ENCODE results near the gene UNC5A.
A peak's percentile ranks its signal among the peaks of the same experiment; 100 is the strongest.
"Not testable (repeated sequence)": the region's sequence is repeated elsewhere in the genome, so short reads cannot be mapped to it uniquely, and the experiment has no call there.

The UNC5A gene

DNA sequence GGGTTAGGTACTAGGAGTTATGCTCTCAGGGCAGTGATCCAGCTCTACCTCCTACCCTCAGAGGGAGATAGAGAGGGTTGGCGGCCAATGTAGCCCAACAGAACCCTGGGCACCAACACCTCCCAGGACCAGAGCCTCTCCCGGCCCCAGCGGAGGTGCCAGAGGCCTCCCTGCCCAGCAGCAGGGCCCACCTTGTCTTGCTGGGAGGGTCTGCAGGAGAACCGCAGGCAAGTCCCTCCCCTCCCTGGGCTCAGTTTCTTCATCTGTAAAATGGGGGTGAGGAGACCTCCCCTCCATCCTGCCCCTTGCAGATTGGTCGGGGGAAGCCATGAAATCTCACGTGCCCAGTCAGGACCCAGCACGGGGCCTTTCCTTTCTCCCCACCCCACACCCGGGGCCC is 54.4 kb downstream of the UNC5A start:
- DNase-seq, result no peak

DNA sequence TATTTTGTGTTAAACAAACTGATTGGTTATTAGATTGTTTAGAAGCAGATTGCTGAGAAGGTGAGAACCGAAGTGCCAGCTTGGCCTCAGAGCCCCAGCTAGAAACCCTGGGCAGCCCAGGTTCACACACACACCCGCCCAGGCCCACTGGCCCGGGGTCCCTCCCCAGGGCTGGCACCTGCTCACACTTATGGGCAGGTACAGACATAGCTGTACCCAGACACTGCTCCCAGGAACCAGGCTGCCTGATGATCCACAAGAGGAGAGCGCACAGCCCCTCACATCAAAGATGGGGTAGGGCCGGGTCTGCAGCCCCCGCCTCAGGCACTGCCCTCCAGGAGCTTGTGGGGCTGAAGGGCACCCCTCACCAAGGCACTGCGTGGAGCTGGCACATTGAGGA is 55.6 kb downstream of the UNC5A start:
- peak in 1 of 4 experiments; percentile 25 for DNase-seq

DNA sequence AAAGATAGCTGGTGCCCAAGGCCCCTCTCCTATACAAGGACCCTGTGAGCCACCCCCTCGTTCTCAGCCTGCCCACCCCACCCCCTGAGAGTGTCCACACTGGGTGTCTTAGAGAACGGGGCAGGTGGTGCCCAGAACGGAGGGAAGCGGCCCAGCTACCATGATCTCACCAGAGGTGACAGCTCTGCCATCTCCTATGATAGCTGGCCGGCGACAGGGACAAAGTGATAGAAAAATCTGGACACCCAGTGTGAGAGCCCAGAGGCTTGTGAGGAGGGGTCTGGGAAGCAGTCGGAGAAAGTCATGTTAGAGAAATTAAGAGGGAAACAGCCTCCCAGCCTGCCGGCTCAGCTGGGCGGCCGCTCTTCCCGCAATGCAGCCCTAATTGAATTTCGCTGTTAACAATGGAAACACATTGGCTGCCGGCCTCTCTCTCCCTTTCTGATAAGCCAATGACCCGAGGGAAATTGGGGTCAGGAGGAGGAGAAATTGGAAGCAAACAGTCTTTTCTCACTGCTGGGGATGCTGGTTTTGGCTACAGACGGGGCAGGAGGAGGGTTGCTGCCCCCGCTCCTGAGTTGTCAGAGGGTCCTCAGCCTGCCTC is 56.5 kb downstream of the UNC5A start:
- no peak for DNase-seq

GRCh38 chr5:176868126-176868525 is 57.8 kb downstream of the UNC5A start:
- no peak for DNase-seq

DNA sequence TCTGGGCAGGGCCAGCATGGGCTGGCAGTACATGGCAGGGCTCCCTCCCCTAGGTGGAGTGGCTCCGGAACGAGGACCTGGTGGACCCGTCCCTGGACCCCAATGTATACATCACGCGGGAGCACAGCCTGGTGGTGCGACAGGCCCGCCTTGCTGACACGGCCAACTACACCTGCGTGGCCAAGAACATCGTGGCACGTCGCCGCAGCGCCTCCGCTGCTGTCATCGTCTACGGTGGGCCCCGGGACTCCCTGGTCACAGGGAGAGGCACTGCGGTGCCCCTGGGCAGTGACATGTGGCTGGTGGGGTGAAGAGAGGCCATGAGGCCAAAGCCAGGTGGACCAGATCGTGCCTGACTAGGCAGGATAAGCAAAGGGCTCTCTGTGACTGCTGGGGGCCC is 58.4 kb downstream of the UNC5A start:
- no peak for DNase-seq

GRCh38 chr5:176869501-176870109 is 59.2 kb downstream of the UNC5A start:
- peak in 1 of 4 experiments; percentile 24 for DNase-seq

DNA sequence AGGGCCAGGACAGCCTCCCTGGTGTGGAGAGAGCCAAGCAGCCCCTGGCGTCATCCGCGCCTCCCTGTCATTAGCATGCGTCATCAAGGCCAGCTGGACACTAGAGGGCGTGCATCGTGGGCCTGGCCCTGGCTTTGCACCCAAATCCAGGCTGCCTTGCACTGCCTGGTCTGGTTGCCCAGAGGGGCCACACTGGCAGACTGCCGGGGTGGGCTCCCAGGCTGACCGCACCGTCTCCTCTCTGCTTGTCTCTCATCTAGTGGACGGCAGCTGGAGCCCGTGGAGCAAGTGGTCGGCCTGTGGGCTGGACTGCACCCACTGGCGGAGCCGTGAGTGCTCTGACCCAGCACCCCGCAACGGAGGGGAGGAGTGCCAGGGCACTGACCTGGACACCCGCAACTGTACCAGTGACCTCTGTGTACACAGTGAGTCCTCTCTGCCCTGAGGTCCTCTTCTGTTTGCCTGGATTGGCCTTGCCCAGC is 59.8 kb downstream of the UNC5A start:
- DNase-seq, result peak in 1 of 4 experiments; percentile 31

DNA sequence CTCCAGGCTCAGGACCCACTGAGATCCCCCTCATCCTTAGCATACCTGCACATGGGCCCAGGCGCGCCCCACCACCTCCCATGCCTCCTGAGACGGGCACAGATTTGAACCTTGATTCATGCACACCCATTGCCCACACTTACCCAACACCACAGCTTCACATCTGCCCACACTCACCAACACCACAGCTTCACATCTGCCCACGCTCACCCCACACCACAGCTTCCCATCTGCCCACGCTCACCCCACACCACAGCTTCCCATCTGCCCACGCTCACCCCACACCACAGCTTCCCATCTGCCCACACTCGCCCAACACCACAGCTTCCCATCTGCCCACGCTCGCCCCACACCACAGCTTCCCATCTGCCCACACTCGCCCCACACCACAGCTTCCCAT is 60.3 kb downstream of the UNC5A start:
- not testable (repeated sequence) for DNase-seq

- DNase-seq, result not testable (repeated sequence)
Measured at GRCh38 chr5:176872586-176872985, 62.2 kb downstream of the UNC5A start.

DNA sequence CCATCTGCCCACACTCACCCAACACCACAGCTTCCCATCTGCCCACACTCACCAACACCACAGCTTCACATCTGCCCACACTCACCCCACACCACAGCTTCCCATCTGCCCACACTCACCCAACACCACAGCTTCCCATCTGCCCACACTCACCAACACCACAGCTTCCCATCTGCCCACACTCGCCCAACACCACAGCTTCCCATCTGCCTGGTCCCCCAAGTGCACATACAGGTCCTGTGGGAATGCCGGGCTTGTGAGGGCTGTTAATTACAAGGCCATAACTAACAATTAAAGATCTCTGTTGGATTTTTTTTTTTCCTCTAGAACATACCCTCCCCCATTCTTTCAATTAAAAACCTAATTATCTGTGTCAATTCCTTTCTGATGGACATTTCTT is 62.7 kb downstream of the UNC5A start:
- DNase-seq, result peak in 1 of 4 experiments; percentile 42

GRCh38 chr5:176873541-176874172 is 63.3 kb downstream of the UNC5A start:
- peak in 1 of 4 experiments; percentile 32 for DNase-seq

GRCh38 chr5:176874198-176874780 is 63.9 kb downstream of the UNC5A start:
- DNase-seq, result peak in 2 of 4 experiments; percentile 23 to 43

DNA sequence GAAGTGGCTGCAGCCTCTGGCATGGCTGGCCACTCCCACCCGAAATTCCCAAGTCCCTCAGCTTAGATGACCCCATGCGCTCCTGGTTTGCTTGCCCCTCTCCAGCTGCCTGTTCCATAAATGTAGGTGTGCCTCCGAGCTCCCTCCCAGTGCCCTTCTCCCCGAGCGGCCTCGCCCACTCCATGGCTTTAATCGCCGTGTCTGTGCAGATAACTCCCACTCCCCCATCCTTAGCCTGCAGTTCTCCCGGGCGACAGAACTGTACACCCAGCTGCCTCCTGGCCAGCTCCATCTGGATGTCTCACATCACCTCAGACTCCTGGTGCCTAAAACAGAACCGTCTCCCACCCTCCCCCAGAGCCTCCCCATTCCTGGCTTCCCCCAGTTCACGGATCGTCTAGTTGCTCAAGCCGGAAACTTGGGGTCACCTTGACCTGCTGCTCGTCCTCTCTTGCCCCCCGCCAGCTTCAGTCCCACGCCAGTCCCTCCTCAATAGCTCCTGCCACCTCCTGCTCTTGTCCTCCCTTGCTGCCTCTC is 64.7 kb downstream of the UNC5A start:
- peak in 2 of 4 experiments; percentile 27 to 33 for DNase-seq

DNA sequence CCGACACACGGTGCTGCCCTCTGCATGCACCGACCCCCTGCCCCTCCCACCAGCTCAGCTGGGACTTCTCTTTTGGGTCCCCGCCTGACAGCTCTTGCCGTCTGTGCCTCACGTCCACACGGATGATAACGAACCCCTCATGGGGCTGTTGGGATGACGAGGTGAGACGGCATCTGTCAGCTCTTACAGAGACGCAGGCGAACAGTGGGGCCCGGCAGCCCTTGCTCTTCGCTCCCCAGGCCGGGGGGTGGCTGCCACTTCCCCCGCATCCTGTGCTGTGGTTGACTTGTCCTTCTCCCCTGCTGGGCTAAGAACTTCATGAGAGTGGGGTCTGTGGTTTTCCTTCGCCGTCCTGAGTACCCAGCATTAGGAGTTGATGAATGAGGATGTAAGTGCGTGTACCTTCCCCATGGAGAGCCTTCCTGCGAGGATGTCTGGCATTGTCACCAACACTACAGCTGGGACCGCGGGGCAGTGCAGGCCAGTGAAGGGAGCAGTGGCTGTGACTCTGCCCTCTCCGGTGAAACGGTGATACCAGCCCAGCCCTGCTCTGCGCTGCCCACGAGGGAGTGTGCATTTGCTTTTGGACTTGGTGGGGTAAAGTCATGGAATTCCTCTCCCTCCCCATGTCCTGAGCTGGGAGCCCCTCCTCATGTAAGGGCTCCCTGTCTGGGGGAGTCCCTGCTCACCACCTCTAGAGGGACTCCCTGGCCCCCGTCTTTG is 65.6 kb downstream of the UNC5A start:
- peak in 2 of 4 experiments; percentile 42 to 56 for DNase-seq

DNA sequence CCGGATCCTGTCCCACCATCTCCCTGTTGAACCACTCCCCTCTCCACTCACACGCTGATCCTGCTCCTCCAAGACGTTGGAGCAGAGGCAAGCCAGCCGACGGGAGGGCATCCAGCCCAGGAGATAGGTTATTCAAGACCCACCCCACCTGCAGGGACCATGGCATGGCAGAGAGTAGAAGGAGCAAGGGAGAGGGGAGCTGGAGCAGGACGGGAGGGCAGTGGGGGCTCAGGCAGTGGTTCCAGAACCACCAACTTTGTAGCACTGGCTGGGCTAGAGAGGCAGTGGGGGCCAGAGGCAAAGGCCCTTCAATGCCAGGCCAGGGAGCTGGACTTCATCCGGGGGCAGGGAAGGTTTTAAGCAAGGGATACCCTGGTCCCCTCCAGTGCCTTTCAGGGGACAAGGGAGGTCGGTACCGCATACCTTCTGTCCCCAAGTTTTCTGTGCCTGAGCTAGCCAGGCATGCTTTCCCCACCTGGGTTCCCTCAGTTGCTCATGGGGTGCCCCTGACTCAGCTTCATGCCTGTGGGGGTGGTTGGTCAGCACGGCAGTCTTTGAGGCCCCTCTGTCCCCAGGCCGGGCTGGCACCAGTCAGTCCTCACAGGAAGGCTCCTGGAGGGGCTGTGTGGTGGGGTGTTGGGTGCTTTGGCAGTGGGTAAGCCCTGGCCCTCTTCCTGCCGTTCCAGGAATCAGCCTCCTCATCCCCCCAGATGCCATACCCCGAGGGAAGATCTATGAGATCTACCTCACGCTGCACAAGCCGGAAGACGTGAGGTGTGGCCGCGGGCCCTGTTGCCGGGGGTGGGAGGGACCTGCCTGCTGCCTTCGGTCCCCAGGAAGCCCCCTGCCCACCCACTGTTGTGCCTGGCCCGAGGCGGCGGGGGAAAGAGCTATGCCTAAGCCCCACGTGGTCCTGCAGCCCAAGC is 66.4 kb downstream of the UNC5A start:
- DNase-seq, result peak in 2 of 4 experiments; percentile 24 to 38

- no peak for DNase-seq
Measured at GRCh38 chr5:176877793-176878331, 67.5 kb downstream of the UNC5A start.

- DNase-seq, result no peak
Measured at GRCh38 chr5:176878463-176878862, 68.1 kb downstream of the UNC5A start.

- no peak for DNase-seq
Measured at GRCh38 chr5:176878906-176879662, 68.7 kb downstream of the UNC5A start.

DNA sequence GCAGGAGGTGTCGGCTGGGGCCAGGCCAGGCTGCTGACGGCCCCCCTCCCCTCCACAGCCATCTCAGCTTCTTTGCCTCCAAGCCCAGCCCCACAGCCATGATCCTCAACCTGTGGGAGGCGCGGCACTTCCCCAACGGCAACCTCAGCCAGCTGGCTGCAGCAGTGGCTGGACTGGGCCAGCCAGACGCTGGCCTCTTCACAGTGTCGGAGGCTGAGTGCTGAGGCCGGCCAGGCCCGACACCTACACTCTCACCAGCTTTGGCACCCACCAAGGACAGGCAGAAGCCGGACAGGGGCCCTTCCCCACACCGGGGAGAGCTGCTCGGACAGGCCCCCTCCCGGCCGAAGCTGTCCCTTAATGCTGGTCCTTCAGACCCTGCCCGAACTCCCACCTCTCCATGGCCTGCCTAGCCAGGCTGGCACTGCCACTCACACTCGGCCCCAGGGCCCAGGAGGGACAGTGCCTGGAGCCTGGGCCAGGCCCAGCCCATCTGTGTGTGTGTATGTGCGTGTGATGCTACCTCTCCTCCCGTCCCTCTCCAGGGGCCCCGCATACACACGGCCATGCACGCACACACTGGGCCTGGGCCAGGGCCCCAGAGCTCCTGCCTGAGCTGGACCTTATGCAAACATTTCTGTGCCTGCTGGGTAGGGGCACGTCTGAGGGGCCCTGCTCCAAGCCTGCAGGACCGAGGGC is 69.5 kb downstream of the UNC5A start:
- DNase-seq, result no peak

Measured in suppressor macrophage (primary cell).